ENCODE data around the gene CPT2. TPM values are rescaled to one million over a fixed set of nuclear protein-coding genes. Genes with fewer than 3 reads are reported as not detected.

CPT2 gene
- total and polyA plus RNA-seq, 2 donors (not counting 1 experiment from before 2014, with no cell fraction given), result 17.2 to 18.3 TPM

DNA sequence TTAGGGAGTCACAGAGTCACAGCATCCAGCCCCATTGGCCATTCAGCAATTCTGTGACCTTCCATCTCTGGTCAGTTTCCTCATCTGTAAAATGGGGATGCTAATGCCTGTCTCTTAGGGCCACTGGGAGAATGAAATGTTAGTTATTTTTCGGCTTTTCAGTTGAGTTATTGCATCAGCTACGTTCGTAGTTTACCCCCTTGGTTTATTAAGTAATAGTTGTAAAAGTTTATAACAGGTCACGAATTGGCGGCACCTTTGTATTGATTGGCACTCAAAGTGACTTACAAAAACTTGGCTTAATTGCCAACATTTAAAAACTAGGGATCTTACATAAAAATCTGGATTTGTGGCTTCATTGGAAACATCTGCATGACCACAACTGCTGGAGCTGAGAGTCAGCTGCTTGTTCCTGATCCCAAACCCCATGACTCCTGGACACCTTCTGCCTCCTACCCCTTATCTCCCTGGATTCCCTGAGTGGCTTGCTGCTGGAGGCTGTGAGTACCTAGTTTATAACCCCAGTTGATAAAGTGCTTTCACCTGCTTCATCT lies 31.1 kb upstream of the CPT2 start:
- no peak for TF ChIP-seq EZH2 (IDR thresholded peaks at IDR 0.05; ENCODE audit: low read length, missing control alignments)
- TF ChIP-seq, protein P1, sequence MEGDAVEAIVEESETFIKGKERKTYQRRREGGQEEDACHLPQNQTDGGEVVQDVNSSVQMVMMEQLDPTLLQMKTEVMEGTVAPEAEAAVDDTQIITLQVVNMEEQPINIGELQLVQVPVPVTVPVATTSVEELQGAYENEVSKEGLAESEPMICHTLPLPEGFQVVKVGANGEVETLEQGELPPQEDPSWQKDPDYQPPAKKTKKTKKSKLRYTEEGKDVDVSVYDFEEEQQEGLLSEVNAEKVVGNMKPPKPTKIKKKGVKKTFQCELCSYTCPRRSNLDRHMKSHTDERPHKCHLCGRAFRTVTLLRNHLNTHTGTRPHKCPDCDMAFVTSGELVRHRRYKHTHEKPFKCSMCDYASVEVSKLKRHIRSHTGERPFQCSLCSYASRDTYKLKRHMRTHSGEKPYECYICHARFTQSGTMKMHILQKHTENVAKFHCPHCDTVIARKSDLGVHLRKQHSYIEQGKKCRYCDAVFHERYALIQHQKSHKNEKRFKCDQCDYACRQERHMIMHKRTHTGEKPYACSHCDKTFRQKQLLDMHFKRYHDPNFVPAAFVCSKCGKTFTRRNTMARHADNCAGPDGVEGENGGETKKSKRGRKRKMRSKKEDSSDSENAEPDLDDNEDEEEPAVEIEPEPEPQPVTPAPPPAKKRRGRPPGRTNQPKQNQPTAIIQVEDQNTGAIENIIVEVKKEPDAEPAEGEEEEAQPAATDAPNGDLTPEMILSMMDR (conservative IDR thresholded peaks at IDR 0.05 in 1 of 2, IDR thresholded peaks at IDR 0.05 in 1 of 2; ENCODE audit: low read depth in 1 of 2, low read length in 2 of 2), result no peak
- Histone ChIP-seq H3K79me2 (ENCODE audit: control insufficient read depth, insufficient read depth, low read length) (no peaks in the 10 kb centered on the region), H3K36me3 (ENCODE audit: control insufficient read depth, insufficient read depth, low read length) (no peaks in the 10 kb centered on the region), H3K4me2 (ENCODE audit: extremely low read depth, insufficient read depth, low read length) (no peak overlapping the region), H3K9ac (ENCODE audit: insufficient read depth, low read length) (no peak overlapping the region), H3K9me3 (ENCODE audit: control insufficient read depth, insufficient read depth, low read depth, low read length) (no peaks in the 10 kb centered on the region), H3K4me3 (replicated peaks in 1 of 4; ENCODE audit: control extremely low read depth in 1 of 4, insufficient read depth in 1 of 4, low read depth in 3 of 4, low read length in 4 of 4) (no peak overlapping the region), H3K27ac (ENCODE audit: insufficient read depth, low read length) (no peak overlapping the region), H2AFZ (ENCODE audit: low read length) (no peak overlapping the region), H3K4me1 (ENCODE audit: control insufficient read depth, extremely low read depth, insufficient read depth, low read length) (no peaks in the 10 kb centered on the region), H3K27me3 (ENCODE audit: control insufficient read depth, insufficient read depth, low read length) (no peaks in the 10 kb centered on the region), H4K20me1 (ENCODE audit: control insufficient read depth, extremely low read depth, insufficient read depth, low read length) (no peaks in the 10 kb centered on the region)
- no peak for DNase-seq (ENCODE audit: low read depth in 2 of 2)

- no peak overlapping the region for H3K4me2 ChIP-seq (ENCODE audit: extremely low read depth, insufficient read depth, low read length)
- H3K79me2 ChIP-seq (ENCODE audit: control insufficient read depth, insufficient read depth, low read length), result no peaks in the 10 kb centered on the region
- H3K27me3 ChIP-seq (ENCODE audit: control insufficient read depth, insufficient read depth, low read length), result no peaks in the 10 kb centered on the region
- H3K9me3 ChIP-seq (ENCODE audit: control insufficient read depth, insufficient read depth, low read depth, low read length), result no peaks in the 10 kb centered on the region
- no peaks in the 10 kb centered on the region for H3K4me1 ChIP-seq (ENCODE audit: control insufficient read depth, extremely low read depth, insufficient read depth, low read length)
- H4K20me1 ChIP-seq (ENCODE audit: control insufficient read depth, extremely low read depth, insufficient read depth, low read length), result no peaks in the 10 kb centered on the region
- H3K4me3 ChIP-seq (replicated peaks in 1 of 4; ENCODE audit: control extremely low read depth in 1 of 4, insufficient read depth in 1 of 4, low read depth in 3 of 4, low read length in 4 of 4), result no peak overlapping the region
- no peaks in the 10 kb centered on the region for H3K36me3 ChIP-seq (ENCODE audit: control insufficient read depth, insufficient read depth, low read length)
- no peak overlapping the region for H3K9ac ChIP-seq (ENCODE audit: insufficient read depth, low read length)
- H3K27ac ChIP-seq (ENCODE audit: insufficient read depth, low read length), result no peak overlapping the region
- DNase-seq (ENCODE audit: low read depth in 2 of 2), result no peak
- no peak for TF ChIP-seq EZH2 (IDR thresholded peaks at IDR 0.05; ENCODE audit: low read length, missing control alignments)
- TF ChIP-seq, protein P1 (conservative IDR thresholded peaks at IDR 0.05 in 1 of 2, IDR thresholded peaks at IDR 0.05 in 1 of 2; ENCODE audit: low read depth in 1 of 2, low read length in 2 of 2), result no peak
- H2AFZ ChIP-seq (ENCODE audit: low read length), result no peak overlapping the region
Measured at GRCh38 chr1:53166366-53166765, 30.3 kb upstream of the CPT2 start.

DNA sequence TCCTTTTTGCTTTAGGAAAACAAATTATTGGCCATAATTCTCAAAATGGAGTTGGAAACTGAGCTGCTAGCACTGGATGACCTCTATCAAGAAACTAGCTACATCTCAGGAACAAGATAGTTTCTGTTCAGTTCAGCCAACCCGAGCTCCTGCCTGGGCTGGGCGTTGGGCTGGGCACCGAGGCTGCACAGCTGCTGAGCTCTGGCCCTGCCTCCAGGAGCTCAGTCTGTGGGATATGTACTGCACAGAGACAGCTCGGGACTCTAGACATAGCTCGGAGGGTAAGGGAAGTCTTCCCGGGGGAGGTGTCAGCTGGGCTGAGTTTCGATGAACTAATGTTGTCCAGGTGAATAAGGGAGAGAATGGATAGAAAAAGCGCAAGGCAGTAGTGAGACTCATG lies 29.7 kb upstream of the CPT2 start:
- Histone ChIP-seq H3K36me3 (ENCODE audit: control insufficient read depth, insufficient read depth, low read length) (no peaks in the 10 kb centered on the region), H3K4me1 (ENCODE audit: control insufficient read depth, extremely low read depth, insufficient read depth, low read length) (no peaks in the 10 kb centered on the region), H3K4me2 (ENCODE audit: extremely low read depth, insufficient read depth, low read length) (no peak overlapping the region), H3K27ac (ENCODE audit: insufficient read depth, low read length) (no peak overlapping the region), H2AFZ (ENCODE audit: low read length) (peak overlapping the region; percentile 16), H4K20me1 (ENCODE audit: control insufficient read depth, extremely low read depth, insufficient read depth, low read length) (no peaks in the 10 kb centered on the region), H3K9me3 (ENCODE audit: control insufficient read depth, insufficient read depth, low read depth, low read length) (no peaks in the 10 kb centered on the region), H3K4me3 (replicated peaks in 1 of 4; ENCODE audit: control extremely low read depth in 1 of 4, insufficient read depth in 1 of 4, low read depth in 3 of 4, low read length in 4 of 4) (no peak overlapping the region), H3K27me3 (ENCODE audit: control insufficient read depth, insufficient read depth, low read length) (no peaks in the 10 kb centered on the region), H3K79me2 (ENCODE audit: control insufficient read depth, insufficient read depth, low read length) (no peaks in the 10 kb centered on the region), H3K9ac (ENCODE audit: insufficient read depth, low read length) (no peak overlapping the region)
- no peak for DNase-seq (ENCODE audit: low read depth in 2 of 2)
- TF ChIP-seq EZH2 (IDR thresholded peaks at IDR 0.05; ENCODE audit: low read length, missing control alignments), result no peak
- TF ChIP-seq, protein P1 (conservative IDR thresholded peaks at IDR 0.05 in 1 of 2, IDR thresholded peaks at IDR 0.05 in 1 of 2; ENCODE audit: low read depth in 1 of 2, low read length in 2 of 2), result no peak
